SK-N-SH (cell line): ENCODE data around the gene AFP. TPM values are rescaled to one million over a fixed set of nuclear protein-coding genes. Genes with fewer than 3 reads are reported as not detected.

Experiments
- CTCF ChIA-PET: fragments of 300-600, 350-600 bp; formaldehyde crosslinking; extraction: SDS; loops from one replicate; lab custom pipeline; 2021; lab: Yijun Ruan, JAX
- POLR2A ChIA-PET: fragments of 350-600 bp; sonication (Branson Sonifier 250); formaldehyde crosslinking; extraction: SDS; loops from one replicate; lab custom pipeline; 2020; ENCODE audit warnings: antibody characterized with exemption, inconsistent platforms; lab: Yijun Ruan, JAX
- DNase-seq: peaks from one replicate; pipeline ENCODE4 v3.0.0; 2012
- H2AFZ ChIP-seq: fragments of 200-600 bp; sonication (generic); 2 replicates; pipeline ENCODE4 v1.8.1; 2016; ENCODE audit warnings: antibody characterized with exemption, mild to moderate bottlenecking, low read depth
- H3F3A ChIP-seq: fragments of 200-600 bp; sonication (generic); replicated peaks from 2 replicates; pipeline ENCODE3; 2016; ENCODE audit warnings: antibody characterized with exemption, mild to moderate bottlenecking; ENCODE audit not compliant: insufficient read depth
- H3K27ac ChIP-seq, 2 experiments: fragments of 200-500 bp in 1 of 2; fragments of 200-600 bp in 1 of 2; sonication (Bioruptor generic) in 1 of 2; sonication (generic), shearing (Covaris generic) in 1 of 2; 2 replicates each; pipeline versions ENCODE4 v1.5.1 to v1.6.1; 2014 to 2016; ENCODE audit warnings: low read depth in 2 of 2, inconsistent platforms in 1 of 2, low read length in 1 of 2, mild to moderate bottlenecking in 1 of 2, mixed read lengths in 1 of 2
- H3K27me3 ChIP-seq: fragments of 200-600 bp; sonication (generic), shearing (Covaris generic); 2 replicates; pipeline ENCODE4 v1.6.1; 2016; ENCODE audit warnings: mixed run types; ENCODE audit not compliant: insufficient read depth
- H3K36me3 ChIP-seq, 2 experiments: fragments of 200-500 bp in 1 of 2; fragments of 200-600 bp in 1 of 2; sonication (Bioruptor generic) in 1 of 2; sonication (generic) in 1 of 2; replicated peaks in 1 of 2; 2 replicates each; pipeline versions ENCODE3 to v1.5.1; 2014 to 2016; ENCODE audit warnings: low read length in 1 of 2, mild to moderate bottlenecking in 1 of 2; ENCODE audit not compliant: insufficient read depth in 2 of 2, control insufficient read depth in 1 of 2
- H3K4me1 ChIP-seq, 2 experiments: fragments of 200-500 bp in 1 of 2; fragments of 200-600 bp in 1 of 2; sonication (Bioruptor generic) in 1 of 2; sonication (generic), shearing (Covaris generic) in 1 of 2; 2 replicates each; pipeline versions ENCODE4 v1.5.1 to v1.6.1; 2014 to 2016; ENCODE audit warnings: low read depth in 1 of 2, low read length in 1 of 2, mixed run types in 1 of 2; ENCODE audit not compliant: insufficient read depth in 2 of 2, control insufficient read depth in 1 of 2
- H3K4me2 ChIP-seq: fragments of 200-600 bp; sonication (generic), shearing (Covaris generic); 2 replicates; pipeline ENCODE4 v1.6.1; 2017; ENCODE audit warnings: mixed run types
- H3K4me3 ChIP-seq, 2 experiments: fragments of 200-500 bp in 1 of 2; fragments of 200-600 bp in 1 of 2; sonication (Bioruptor generic) in 1 of 2; sonication (generic), shearing (Covaris generic) in 1 of 2; 2 replicates each; pipeline versions ENCODE4 v1.5.1 to v1.8.1; 2014 to 2016; ENCODE audit warnings: low read depth in 2 of 2, inconsistent platforms in 1 of 2, low read length in 1 of 2, mild to moderate bottlenecking in 1 of 2, mixed read lengths in 1 of 2, moderate library complexity in 1 of 2
- H3K79me2 ChIP-seq: fragments of 200-600 bp; sonication (generic); 2 replicates; pipeline ENCODE4 v1.8.1; 2017; ENCODE audit warnings: mild to moderate bottlenecking; ENCODE audit not compliant: insufficient read depth
- H3K9ac ChIP-seq: fragments of 200-600 bp; sonication (generic); 2 replicates; pipeline ENCODE4 v1.6.1; 2017; ENCODE audit warnings: mixed run types
- H3K9me2 ChIP-seq: fragments of 200-600 bp; sonication (generic); 2 replicates; pipeline ENCODE4 v1.6.1; 2017; ENCODE audit warnings: mixed run types
- H3K9me3 ChIP-seq: fragments of 200-600 bp; sonication (generic); 2 replicates; pipeline ENCODE4 v1.6.1; 2017; ENCODE audit warnings: mixed run types, mild to moderate bottlenecking, moderate library complexity
- H4K20me1 ChIP-seq: fragments of 200-600 bp; sonication (generic); 2 replicates; pipeline ENCODE4 v1.6.1; 2017; ENCODE audit warnings: mild to moderate bottlenecking, mixed run types; ENCODE audit not compliant: insufficient read depth
- ELF1 ChIP-seq: IDR thresholded peaks from 2 replicates; pipeline ENCODE4 v1.4.0; 2012
- EP300 ChIP-seq, 2 experiments: IDR thresholded peaks; 2 replicates each; pipeline versions ENCODE4 v1.4.0 to v1.6.1; 2012; ENCODE audit warnings: borderline replicate concordance in 1 of 2, low read depth in 1 of 2, low read length in 1 of 2
- FOSL2 ChIP-seq: IDR thresholded peaks from 2 replicates; pipeline ENCODE4 v1.4.0; 2012; ENCODE audit warnings: low read depth, mild to moderate bottlenecking, moderate library complexity, borderline replicate concordance
- FOXJ3 ChIP-seq: sonication (generic); formaldehyde crosslinking; IDR thresholded peaks from 2 replicates; pipeline ENCODE4 v1.5.1; 2020; ENCODE audit warnings: mild to moderate bottlenecking, missing genetic modification reagents
- IRF3 ChIP-seq: fragments of 150-350 bp; IDR thresholded peaks from 2 replicates; pipeline ENCODE4 v1.6.1; 2016; ENCODE audit warnings: mild to moderate bottlenecking, low read depth, low read length
- JUND ChIP-seq: IDR thresholded peaks from 2 replicates; pipeline ENCODE4 v1.4.0; 2012
- MAX ChIP-seq: IDR thresholded peaks from 2 replicates; pipeline ENCODE4 v1.4.0; 2012; ENCODE audit warnings: low read depth
- NFIC ChIP-seq: IDR thresholded peaks from 2 replicates; pipeline ENCODE4 v1.4.0; 2012; ENCODE audit warnings: borderline replicate concordance
- NRF1 ChIP-seq: IDR thresholded peaks from 2 replicates; pipeline ENCODE4 v1.6.1; 2012; ENCODE audit warnings: low read depth, mild to moderate bottlenecking, low read length
- POLR2AphosphoS5 ChIP-seq: IDR thresholded peaks from 2 replicates; pipeline ENCODE4 v1.6.1; 2012; ENCODE audit warnings: low read depth, low read length
- RAD21 ChIP-seq: IDR thresholded peaks from 2 replicates; pipeline ENCODE4 v1.6.1; 2012; ENCODE audit warnings: mild to moderate bottlenecking, low read length
- RFX5 ChIP-seq: IDR thresholded peaks from 2 replicates; pipeline ENCODE4 v1.6.1; 2012; ENCODE audit warnings: mild to moderate bottlenecking, improper control_type of control experiment, low read length
- TAF1 ChIP-seq: IDR thresholded peaks from 2 replicates; pipeline ENCODE4 v1.6.1; 2012; ENCODE audit warnings: low read depth, mild to moderate bottlenecking, low read length, moderate library complexity, borderline replicate concordance
- USF1 ChIP-seq: IDR thresholded peaks from 2 replicates; pipeline ENCODE4 v1.4.0; 2012; ENCODE audit warnings: low read depth, borderline replicate concordance
- USF2 ChIP-seq: fragments of 150-350 bp; IDR thresholded peaks from 2 replicates; pipeline ENCODE4 v1.6.1; 2017; ENCODE audit warnings: antibody characterized with exemption, low read length, low read depth, borderline replicate concordance
- ZBTB33 ChIP-seq: IDR thresholded peaks from 2 replicates; pipeline ENCODE4 v1.4.0; 2012; ENCODE audit warnings: low read depth, borderline replicate concordance
- WGBS: methylation state at CpG from one replicate; pipeline ENCODE4 v1.1.6; 2017; ENCODE audit warnings: low lambda C conversion rate; 5-methylcytosine and 5-hydroxymethylcytosine counted together
- polyA plus RNA-seq, 3 experiments: library from polyadenylated mRNA; depleted of rRNA; stranded (reverse); fragments of >200 nt; gene quantifications; 2 replicates each; pipeline ENCODE4 v1.2.3, GENCODE V29; 2012

Gene AFP
- polyA plus RNA-seq, 1 of the 3 experiments (the other 2 are of a cell fraction), result 0.28 TPM

GRCh38 chr4:73407227-73407673 lies 28.8 kb upstream of the AFP start:
- Histone ChIP-seq H3K4me2 (no peak overlapping the region), H3F3A (no peaks in the 10 kb centered on the region), H3K36me3 (no peaks in the 10 kb centered on the region), H3K9ac (no peak overlapping the region), H4K20me1 (no peaks in the 10 kb centered on the region), H3K4me1 (no peaks in the 10 kb centered on the region), H3K4me3 (no peak overlapping the region), H3K27ac (no peak overlapping the region), H3K79me2 (no peaks in the 10 kb centered on the region), H3K9me2 (no peaks in the 10 kb centered on the region), H3K9me3 (no peaks in the 10 kb centered on the region), H3K27me3 (peaks cover 14% of the 10 kb centered on the region; the same call in 1 of the 2 replicates), H2AFZ (no peak overlapping the region)
- POLR2A ChIA-PET, result interaction anchor here (0.6 kb wide), 1 partner anchor 129 kb away, joined by 6 read pairs; no protein-coding TSS in a partner anchor
- WGBS, result 4% methylated on average over 2 of the region's 2 CpGs
- no peak for DNase-seq
- TF ChIP-seq POLR2AphosphoS5 (no peak), FOSL2 (no peak), MAX (no peak), USF1 (no peak), ELF1 (no peak), NFIC (no peak), IRF3 (no peak)
- CTCF ChIA-PET, result no interaction called here

GRCh38 chr4:73408181-73408867 lies 27.7 kb upstream of the AFP start:
- Histone ChIP-seq H3K9me2 (no peaks in the 10 kb centered on the region), H3K36me3 (no peaks in the 10 kb centered on the region), H3K9me3 (no peaks in the 10 kb centered on the region), H3K4me3 (no peak overlapping the region), H2AFZ (no peak overlapping the region), H3K27me3 (peaks cover 14% of the 10 kb centered on the region; the same call in 1 of the 2 replicates), H3K79me2 (no peaks in the 10 kb centered on the region), H3K27ac (no peak overlapping the region), H3K4me1 (no peaks in the 10 kb centered on the region), H4K20me1 (no peaks in the 10 kb centered on the region), H3F3A (no peaks in the 10 kb centered on the region), H3K4me2 (no peak overlapping the region), H3K9ac (no peak overlapping the region)
- TF ChIP-seq FOXJ3 (CRISPR knock-in tag) (no peak), RAD21 (no peak), RFX5 (no peak), USF2 (no peak), TAF1 (no peak), NRF1 (no peak), ZBTB33 (no peak), JUND (no peak), EP300 (IDR thresholded peaks at IDR 0.05; ENCODE audit: borderline replicate concordance in 1 of 2, low read depth in 1 of 2, low read length in 1 of 2) (no peak)
- WGBS, result 4% methylated on average over 4 of the region's 4 CpGs
- ChIA-PET CTCF (interaction anchor here (1.1 to 1.6 kb wide), 2 partner anchors 15 to 38 kb away, joined by 3 read pairs; no protein-coding TSS in a partner anchor), POLR2A (no interaction called here)
- DNase-seq, result no peak
